IPS-15b (cell line): ENCODE measurements around the gene ESPL1.
A peak's percentile ranks its signal among the peaks of the same experiment; 100 is the strongest.
"Not testable (repeated sequence)": the region's sequence is repeated elsewhere in the genome, so short reads cannot be mapped to it uniquely, and the experiment has no call there.

ENCODE experiments used
- H3K27me3 ChIP-seq: one replicate; pipeline ENCODE4 v1.6.1; 2013; ENCODE audit warnings: low read length; ENCODE audit not compliant: control insufficient read depth, insufficient read depth
- H3K36me3 ChIP-seq: one replicate; pipeline ENCODE4 v1.6.1; 2013; ENCODE audit warnings: low read length; ENCODE audit not compliant: control insufficient read depth, insufficient read depth
- H3K4me1 ChIP-seq: one replicate; pipeline ENCODE4 v1.6.1; 2013; ENCODE audit warnings: mild to moderate bottlenecking, low read length; ENCODE audit not compliant: control insufficient read depth, insufficient read depth
- H3K4me3 ChIP-seq: one replicate; pipeline ENCODE4 v1.5.1; 2013; ENCODE audit warnings: low read depth, low read length
- H3K9ac ChIP-seq: one replicate; pipeline ENCODE4 v1.6.1; 2013; ENCODE audit warnings: low read depth, mild to moderate bottlenecking, low read length
- H3K9me3 ChIP-seq: one replicate; pipeline ENCODE4 v1.6.1; 2013; ENCODE audit warnings: mild to moderate bottlenecking, low read length; ENCODE audit not compliant: control insufficient read depth, insufficient read depth

ESPL1 gene

DNA sequence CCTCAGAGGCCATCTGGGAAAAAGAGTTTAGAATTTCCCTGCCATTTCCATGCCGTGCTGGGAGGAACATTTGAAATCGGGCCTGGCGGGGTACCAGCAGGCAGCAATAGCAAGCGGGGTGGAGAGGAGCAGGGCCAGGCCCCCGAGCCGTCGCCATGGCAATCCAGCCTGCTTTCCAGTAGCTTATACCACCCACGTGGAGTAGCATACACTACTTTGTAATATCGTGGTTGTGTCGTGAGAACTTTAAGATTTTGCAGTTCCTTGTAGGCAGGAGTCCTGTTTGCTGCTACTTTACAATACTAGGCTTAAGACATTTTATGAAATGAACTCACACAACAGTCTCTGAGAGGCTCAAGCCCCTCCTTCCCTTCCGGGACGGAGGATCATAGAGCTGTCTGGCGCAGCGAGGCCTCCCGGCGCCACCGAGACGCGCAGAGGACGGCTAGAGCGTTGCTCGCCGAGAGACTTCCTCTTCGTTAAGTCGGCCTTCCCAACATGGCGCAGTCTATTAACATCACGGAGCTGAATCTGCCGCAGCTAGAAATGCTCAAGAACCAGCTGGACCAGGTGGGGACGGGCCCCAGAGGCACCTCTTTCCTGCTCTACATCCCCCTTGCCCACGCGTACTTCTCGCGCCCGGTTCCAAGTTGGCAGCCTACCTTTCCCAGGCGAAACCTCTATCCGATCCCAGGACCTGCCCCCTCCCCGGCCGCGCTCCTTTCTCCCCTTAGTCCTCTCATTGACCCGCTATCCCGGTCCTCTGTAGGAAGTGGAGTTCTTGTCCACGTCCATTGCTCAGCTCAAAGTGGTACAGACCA is 27.2 kb downstream of the ESPL1 start, which contains the start of gene PFDN5:
Gene PFDN5 (plus strand): TSS at position 473 of the 821 bp plus-strand sequence. CDS start 26 bp downstream, at position 499.
- H3K27me3 ChIP-seq, result no peaks in the 10 kb centered on the region
- H3K36me3 ChIP-seq, result peaks cover 33% of the 10 kb centered on the region
- H3K9ac ChIP-seq, result peak within 1 kb of the TSS; percentile 88
- H3K9me3 ChIP-seq, result no peaks in the 10 kb centered on the region
- H3K4me1 ChIP-seq, result no peaks in the 10 kb centered on the region
- peak within 1 kb of the TSS; percentile 84 for H3K4me3 ChIP-seq

- Histone ChIP-seq H3K27me3 (no peaks in the 10 kb centered on the region), H3K4me3 (peak overlapping the region; percentile 84), H3K4me1 (no peaks in the 10 kb centered on the region), H3K36me3 (peaks cover 29% of the 10 kb centered on the region), H3K9ac (peak overlapping the region; percentile 88), H3K9me3 (no peaks in the 10 kb centered on the region)
Observed at GRCh38 chr12:53295891-53296219, 27.8 kb downstream of the ESPL1 start.

DNA sequence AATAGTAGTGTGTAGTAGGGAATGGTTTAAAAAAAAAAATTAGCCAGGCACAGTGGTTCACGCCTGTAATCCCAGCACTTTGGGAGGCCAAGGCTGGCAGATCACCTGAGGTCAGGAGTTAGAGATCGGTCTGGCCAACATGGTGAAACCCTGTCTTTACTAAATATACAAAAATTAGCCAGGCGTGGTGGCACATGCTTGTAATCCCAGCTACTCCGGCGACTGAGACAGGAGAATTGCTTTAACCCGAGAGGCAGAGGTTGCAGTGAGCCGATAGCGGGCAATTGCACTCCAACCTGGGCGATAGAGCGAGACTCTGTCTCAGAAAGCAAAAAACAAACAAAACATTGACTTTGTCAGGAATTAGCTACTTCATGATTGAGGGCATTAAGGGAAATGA is 29.0 kb downstream of the ESPL1 start:
- H3K4me3 ChIP-seq, H3K27me3 ChIP-seq, H3K9ac ChIP-seq, H3K9me3 ChIP-seq, H3K4me1 ChIP-seq: not testable (repeated sequence)
- H3K36me3 ChIP-seq, result peaks cover 25% of the 10 kb centered on the region

DNA sequence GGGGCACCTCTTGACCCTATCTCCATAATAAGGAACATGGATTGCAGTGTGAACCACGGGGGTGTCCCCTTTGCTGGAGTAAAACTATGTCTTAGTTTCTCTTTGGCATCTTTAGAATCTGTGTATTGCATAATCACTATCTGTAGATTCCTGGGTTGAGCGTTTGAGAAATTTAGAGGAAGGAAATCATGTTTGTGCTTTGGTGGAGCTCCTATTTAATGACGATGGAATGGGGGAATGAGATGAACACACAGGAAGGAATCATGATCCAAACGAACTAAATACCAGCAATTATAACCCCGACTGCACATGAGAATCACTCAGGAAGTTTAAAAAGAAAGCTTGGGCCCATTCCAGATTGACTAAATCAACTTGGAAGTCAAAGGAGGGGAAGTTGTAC is 30.1 kb downstream of the ESPL1 start:
- H3K9ac ChIP-seq, result no peak overlapping the region
- no peaks in the 10 kb centered on the region for H3K9me3 ChIP-seq
- H3K36me3 ChIP-seq, result peaks cover 17% of the 10 kb centered on the region
- H3K4me3 ChIP-seq, result no peak overlapping the region
- H3K27me3 ChIP-seq, result no peaks in the 10 kb centered on the region
- no peaks in the 10 kb centered on the region for H3K4me1 ChIP-seq

- H3K27me3 ChIP-seq, result no peaks in the 10 kb centered on the region
- H3K36me3 ChIP-seq, result peaks cover 18% of the 10 kb centered on the region
- peak overlapping the region; percentile 96 for H3K4me3 ChIP-seq
- H3K9ac ChIP-seq, result no peak overlapping the region
- H3K9me3 ChIP-seq, result no peaks in the 10 kb centered on the region
- no peaks in the 10 kb centered on the region for H3K4me1 ChIP-seq
Observed at GRCh38 chr12:53299101-53299453, 31.0 kb downstream of the ESPL1 start.

GRCh38 chr12:53299454-53300180 is 31.5 kb downstream of the ESPL1 start, which contains the start of gene MYG1:
Gene MYG1, plus strand, starts transcription at chr12:53299695. Its CDS starts 43 bp downstream, at chr12:53299738.
- Histone ChIP-seq H3K4me1 (no peaks in the 10 kb centered on the region), H3K9me3 (no peaks in the 10 kb centered on the region), H3K36me3 (peaks cover 18% of the 10 kb centered on the region), H3K4me3 (peak within 1 kb of the TSS; percentile 96), H3K9ac (peak within 1 kb of the TSS; percentile 93), H3K27me3 (no peaks in the 10 kb centered on the region)

GRCh38 chr12:53300187-53300586 is 32.1 kb downstream of the ESPL1 start:
- no peaks in the 10 kb centered on the region for H3K4me1 ChIP-seq
- no peaks in the 10 kb centered on the region for H3K9me3 ChIP-seq
- H3K9ac ChIP-seq, result peak overlapping the region; percentile 93
- no peaks in the 10 kb centered on the region for H3K27me3 ChIP-seq
- H3K36me3 ChIP-seq, result peaks cover 18% of the 10 kb centered on the region
- H3K4me3 ChIP-seq, result peak overlapping the region; percentile 96

- Histone ChIP-seq H3K36me3 (peaks cover 35% of the 10 kb centered on the region), H3K9me3 (no peaks in the 10 kb centered on the region), H3K27me3 (no peaks in the 10 kb centered on the region), H3K4me3 (no peak overlapping the region), H3K4me1 (no peaks in the 10 kb centered on the region), H3K9ac (no peak overlapping the region)
Observed at GRCh38 chr12:53302903-53303302, 34.8 kb downstream of the ESPL1 start.

GRCh38 chr12:53306826-53307225 is 38.7 kb downstream of the ESPL1 start:
- Histone ChIP-seq H3K4me1 (no peaks in the 10 kb centered on the region), H3K9me3 (no peaks in the 10 kb centered on the region), H3K9ac (no peak overlapping the region), H3K4me3 (no peak overlapping the region), H3K27me3 (no peaks in the 10 kb centered on the region), H3K36me3 (peaks cover 42% of the 10 kb centered on the region)

DNA sequence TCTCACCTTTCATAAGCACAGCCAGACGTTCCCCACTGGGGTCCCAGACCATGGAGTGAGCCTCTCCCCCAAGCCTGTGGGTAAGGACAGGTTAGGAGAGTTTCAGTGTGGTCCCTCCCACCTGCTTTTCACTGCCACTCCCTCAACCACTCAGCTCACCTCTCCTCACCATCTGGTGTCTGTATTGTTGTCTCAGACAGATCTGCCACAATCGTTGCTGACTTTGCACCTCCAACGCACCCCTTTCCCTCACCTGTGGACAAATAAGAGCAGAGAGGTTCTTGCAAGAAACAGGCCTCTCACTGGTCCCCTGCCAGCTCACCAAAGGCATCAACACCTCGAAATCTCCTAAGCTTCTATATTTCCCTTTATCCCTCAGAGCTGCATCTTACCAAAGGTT is 40.2 kb downstream of the ESPL1 start:
- Histone ChIP-seq H3K4me1 (no peaks in the 10 kb centered on the region), H3K36me3 (peaks cover 39% of the 10 kb centered on the region), H3K9me3 (no peaks in the 10 kb centered on the region), H3K4me3 (no peak overlapping the region), H3K27me3 (no peaks in the 10 kb centered on the region), H3K9ac (no peak overlapping the region)

GRCh38 chr12:53313996-53314395 is 45.9 kb downstream of the ESPL1 start:
- H3K9me3 ChIP-seq, result no peaks in the 10 kb centered on the region
- no peaks in the 10 kb centered on the region for H3K4me1 ChIP-seq
- peaks cover 22% of the 10 kb centered on the region for H3K36me3 ChIP-seq
- H3K4me3 ChIP-seq, result no peak overlapping the region
- H3K9ac ChIP-seq, result no peak overlapping the region
- no peaks in the 10 kb centered on the region for H3K27me3 ChIP-seq
